CD4-positive, alpha-beta memory T cell (primary cell): ENCODE results near the gene FGFBP2. TPM values are rescaled to one million over a fixed set of nuclear protein-coding genes. Genes with fewer than 3 reads are reported as not detected.

Experiments used
- polyA plus RNA-seq, 2 donors: library from polyadenylated mRNA; unstranded; fragments of 300-500 nt; fragmentation: Illumina TruSeq; gene quantifications; one replicate each; pipeline ENCODE4 v1.2.3, GENCODE V29; 2021
- total RNA-seq, 2 experiments: library from RNA; stranded (reverse); gene quantifications; one replicate each; pipeline ENCODE4 v1.2.3, GENCODE V29; 2021

The FGFBP2 gene
- total and polyA plus RNA-seq, 4 experiments from 2014 or later, result 0.22 to 0.38 TPM; not detected in 2

Other genes with a start within 250 kb of the FGFBP2 start
- gene CD38, start 184.8 kb downstream of the FGFBP2 start, total RNA-seq, result 1 to 10 TPM in 1 of 2 experiments, under 1 TPM in 1; 1.00 to 1.7 TPM
- gene CD38, start 184.8 kb downstream of the FGFBP2 start, polyA plus RNA-seq, result 1 to 10 TPM in 1 of 2 donors, under 1 TPM in 1; 0.69 to 3.0 TPM
- not detected for gene FGFBP1, start 24.4 kb downstream of the FGFBP2 start, total RNA-seq
- not detected for gene FGFBP1, start 24.4 kb downstream of the FGFBP2 start, polyA plus RNA-seq
- not detected for gene PROM1, start 120.8 kb upstream of the FGFBP2 start, total RNA-seq
- gene PROM1, start 120.8 kb upstream of the FGFBP2 start, polyA plus RNA-seq, result not detected